Mucosa of stomach (tissue), 1 donor: Measurements from ENCODE around the gene GPC2.

Experiments used
- H3K27me3 ChIP-seq: one replicate; pipeline ENCODE4 v1.7.0; 2013; ENCODE audit warnings: mild to moderate bottlenecking, low read length; ENCODE audit not compliant: control insufficient read depth, insufficient read depth
- H3K36me3 ChIP-seq: one replicate; pipeline ENCODE4 v1.7.0; 2013; ENCODE audit warnings: low read length; ENCODE audit not compliant: control insufficient read depth, insufficient read depth
- H3K4me1 ChIP-seq: one replicate; pipeline ENCODE4 v1.7.0; 2013; ENCODE audit warnings: mild to moderate bottlenecking, low read length; ENCODE audit not compliant: control insufficient read depth, insufficient read depth
- H3K4me3 ChIP-seq: one replicate; pipeline ENCODE4 v1.7.0; 2013; ENCODE audit warnings: low read length
- H3K9ac ChIP-seq: one replicate; pipeline ENCODE4 v1.7.0; 2013; ENCODE audit warnings: mild to moderate bottlenecking, low read length, moderate library complexity
- H3K9me3 ChIP-seq: one replicate; pipeline ENCODE4 v1.7.0; 2013; ENCODE audit warnings: mild to moderate bottlenecking, low read length, moderate library complexity; ENCODE audit not compliant: control insufficient read depth
- donor health status: Pancreatic carcinoma.

The GPC2 gene

GRCh38 chr7:100173806-100174495 is 3.2 kb downstream of the GPC2 start:
- Histone ChIP-seq H3K27me3 (peaks cover 36% of the 10 kb centered on the region), H3K9ac (no peak overlapping the region), H3K4me3 (no peak overlapping the region), H3K4me1 (peaks cover 10% of the 10 kb centered on the region), H3K36me3 (no peaks in the 10 kb centered on the region), H3K9me3 (no peaks in the 10 kb centered on the region)

GRCh38 chr7:100171840-100172239 is 5.3 kb downstream of the GPC2 start:
- H3K27me3 ChIP-seq, result peaks cover 38% of the 10 kb centered on the region
- no peak overlapping the region for H3K4me3 ChIP-seq
- no peaks in the 10 kb centered on the region for H3K9me3 ChIP-seq
- H3K4me1 ChIP-seq, result peaks cover 22% of the 10 kb centered on the region
- H3K9ac ChIP-seq, result no peak overlapping the region
- no peaks in the 10 kb centered on the region for H3K36me3 ChIP-seq

GRCh38 chr7:100171087-100171681 is 6.0 kb downstream of the GPC2 start:
- no peak overlapping the region for H3K4me3 ChIP-seq
- H3K9me3 ChIP-seq, result no peaks in the 10 kb centered on the region
- peaks cover 22% of the 10 kb centered on the region for H3K4me1 ChIP-seq
- no peaks in the 10 kb centered on the region for H3K36me3 ChIP-seq
- peaks cover 40% of the 10 kb centered on the region for H3K27me3 ChIP-seq
- no peak overlapping the region for H3K9ac ChIP-seq

- no peak overlapping the region for H3K4me3 ChIP-seq
- H3K36me3 ChIP-seq, result no peaks in the 10 kb centered on the region
- H3K4me1 ChIP-seq, result peaks cover 22% of the 10 kb centered on the region
- H3K27me3 ChIP-seq, result peaks cover 41% of the 10 kb centered on the region
- H3K9me3 ChIP-seq, result no peaks in the 10 kb centered on the region
- H3K9ac ChIP-seq, result no peak overlapping the region
These were observed 6.9 kb downstream of the GPC2 start for GRCh38 chr7:100170101-100170897.

- Histone ChIP-seq H3K4me1 (peaks cover 22% of the 10 kb centered on the region), H3K9ac (no peak overlapping the region), H3K36me3 (no peaks in the 10 kb centered on the region), H3K4me3 (no peak overlapping the region), H3K27me3 (peaks cover 38% of the 10 kb centered on the region), H3K9me3 (no peaks in the 10 kb centered on the region)
These were observed 7.9 kb downstream of the GPC2 start for GRCh38 chr7:100169147-100169850.

- H3K36me3 ChIP-seq, result no peaks in the 10 kb centered on the region
- H3K4me3 ChIP-seq, result peak overlapping the region; percentile 34
- peak overlapping the region; percentile 44 for H3K9ac ChIP-seq
- peaks cover 36% of the 10 kb centered on the region for H3K27me3 ChIP-seq
- no peaks in the 10 kb centered on the region for H3K9me3 ChIP-seq
- H3K4me1 ChIP-seq, result peaks cover 29% of the 10 kb centered on the region
These were observed 9.3 kb downstream of the GPC2 start for GRCh38 chr7:100167912-100168323.

- peaks cover 31% of the 10 kb centered on the region for H3K4me1 ChIP-seq
- H3K27me3 ChIP-seq, result peaks cover 35% of the 10 kb centered on the region
- no peaks in the 10 kb centered on the region for H3K9me3 ChIP-seq
- H3K36me3 ChIP-seq, result no peaks in the 10 kb centered on the region
- H3K9ac ChIP-seq, result peak overlapping the region; percentile 44
- H3K4me3 ChIP-seq, result peak overlapping the region; percentile 34
These were observed 9.9 kb downstream of the GPC2 start for GRCh38 chr7:100166970-100167911.

- Histone ChIP-seq H3K9ac (no peak overlapping the region), H3K9me3 (no peaks in the 10 kb centered on the region), H3K36me3 (no peaks in the 10 kb centered on the region), H3K27me3 (peaks cover 29% of the 10 kb centered on the region), H3K4me1 (peaks cover 31% of the 10 kb centered on the region), H3K4me3 (no peak overlapping the region)
These were observed 10.8 kb downstream of the GPC2 start for GRCh38 chr7:100166317-100166940.

- peaks cover 12% of the 10 kb centered on the region for H3K27me3 ChIP-seq
- H3K9ac ChIP-seq, result no peak overlapping the region
- no peaks in the 10 kb centered on the region for H3K36me3 ChIP-seq
- no peaks in the 10 kb centered on the region for H3K9me3 ChIP-seq
- H3K4me1 ChIP-seq, result peaks cover 30% of the 10 kb centered on the region
- H3K4me3 ChIP-seq, result no peak overlapping the region
These were observed 13.3 kb downstream of the GPC2 start for GRCh38 chr7:100163871-100164270.

- Histone ChIP-seq H3K36me3 (no peaks in the 10 kb centered on the region), H3K4me3 (no peak overlapping the region), H3K9ac (no peak overlapping the region)
These were observed 14.1 kb downstream of the GPC2 start for GRCh38 chr7:100163006-100163531.

More at GRCh38 chr7:100163006-100163531, 14.1 kb downstream of the GPC2 start:
- H3K9me3 ChIP-seq, result no peaks in the 10 kb centered on the region
- H3K4me1 ChIP-seq, result peaks cover 24% of the 10 kb centered on the region
- H3K27me3 ChIP-seq, result peaks cover 12% of the 10 kb centered on the region
